Eye (tissue), 1 donor: ENCODE data around the gene SORBS2.
"Not testable (repeated sequence)": the region's sequence is repeated elsewhere in the genome, so short reads cannot be mapped to it uniquely, and the experiment has no call there.

Source experiments
- DNase-seq: peaks from one replicate; pipeline ENCODE4 v3.0.0-alpha.2; 2015

SORBS2 gene

DNA sequence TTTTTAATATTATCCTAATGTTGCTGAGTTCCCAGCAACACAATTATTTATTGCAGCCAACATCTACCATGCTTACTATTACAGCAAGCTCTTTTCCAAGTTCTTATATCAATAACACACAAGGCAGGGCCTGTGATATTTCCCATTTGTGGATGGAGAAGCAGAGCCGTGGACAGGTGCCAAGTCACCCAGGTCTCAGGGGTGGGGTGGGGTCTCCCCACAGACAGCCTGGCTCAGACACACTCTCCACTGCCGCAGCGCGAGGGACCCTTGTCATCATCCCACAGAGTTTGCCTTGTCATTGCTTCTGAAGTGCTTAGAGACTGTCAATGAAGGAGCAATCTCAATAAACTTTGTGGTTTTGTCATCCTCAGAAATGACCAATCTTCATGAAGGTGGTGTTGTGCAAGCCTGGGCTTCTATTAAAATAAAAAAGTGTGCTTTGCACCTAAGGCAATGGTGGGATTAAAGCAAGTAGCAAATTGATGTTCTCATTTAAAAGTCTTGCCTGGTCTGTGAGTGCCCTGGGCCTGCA is 76.1 kb downstream of the SORBS2 start:
- no peak for DNase-seq

DNA sequence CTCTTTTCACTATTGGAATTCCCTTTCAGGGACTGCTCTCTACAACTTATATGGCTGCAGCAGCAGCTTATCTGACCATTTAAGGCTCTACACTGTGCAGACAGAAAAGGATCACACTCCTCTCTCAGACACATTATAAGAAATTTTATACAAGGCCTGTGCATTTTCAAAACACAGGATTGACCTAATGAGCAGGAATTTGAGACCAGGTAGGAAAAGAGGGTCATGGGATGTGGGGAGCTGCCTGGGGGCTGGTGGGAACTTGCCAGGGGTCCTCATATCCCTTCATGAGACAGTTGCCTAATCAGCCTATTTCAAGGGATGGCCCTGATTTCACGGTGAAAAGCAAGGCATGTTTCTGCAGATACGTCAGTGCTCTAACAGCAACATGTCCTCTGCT is 77.1 kb downstream of the SORBS2 start:
- no peak for DNase-seq

DNA sequence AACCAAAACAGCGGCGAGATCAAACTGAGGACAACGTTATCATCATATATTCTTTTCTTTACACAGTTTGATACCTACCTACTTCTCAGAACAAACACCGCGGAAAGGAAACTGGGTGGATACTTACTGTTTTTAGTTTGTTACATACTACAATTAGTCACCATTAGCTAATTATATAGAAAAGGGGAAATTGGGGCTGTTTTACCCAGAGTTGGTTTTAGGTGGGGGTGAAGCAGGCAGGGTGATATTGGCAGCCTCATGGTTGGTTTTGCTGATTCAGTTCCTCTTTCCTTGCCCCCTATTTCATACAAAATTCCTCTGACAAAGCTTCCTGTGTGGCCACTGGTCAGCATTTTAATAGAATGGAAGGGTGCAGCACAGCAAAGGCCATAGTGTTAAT is 77.8 kb downstream of the SORBS2 start:
- no peak for DNase-seq

DNA sequence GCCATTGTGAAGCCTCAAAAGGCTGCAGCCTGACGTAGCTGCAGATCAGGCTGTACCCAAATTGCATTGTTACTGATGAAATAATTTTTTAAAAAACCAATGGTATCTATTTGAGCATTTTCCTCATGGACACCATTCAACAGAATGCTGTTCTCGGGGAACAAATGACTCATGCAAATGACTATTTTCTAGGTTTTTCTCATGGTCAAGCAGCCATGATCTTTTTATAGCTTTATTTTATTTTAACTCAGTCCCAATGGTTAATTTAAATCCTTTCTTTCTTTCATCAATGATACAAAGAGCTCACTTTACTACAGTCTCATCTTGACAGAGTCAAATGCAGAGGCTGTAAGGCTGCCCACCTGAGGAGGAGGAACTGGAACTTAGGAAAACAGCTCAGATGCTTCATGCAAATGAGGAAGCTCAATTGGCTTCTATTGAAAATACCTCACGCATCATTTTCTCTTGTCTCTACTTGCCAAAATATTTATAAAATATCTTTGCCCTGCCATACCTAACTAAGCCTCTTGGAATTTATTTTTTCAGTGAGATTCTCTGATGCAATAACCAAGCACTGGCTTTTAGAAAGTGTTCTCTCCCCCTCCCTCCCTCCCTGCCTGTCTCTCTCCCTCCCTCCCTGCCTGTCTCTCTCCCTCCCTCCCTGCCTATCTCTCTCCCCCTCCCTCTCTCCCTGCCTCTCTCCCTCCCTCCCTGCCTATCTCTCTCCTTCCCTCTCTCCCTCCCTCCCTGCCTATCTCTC is 81.0 kb downstream of the SORBS2 start:
- no peak for DNase-seq

DNA sequence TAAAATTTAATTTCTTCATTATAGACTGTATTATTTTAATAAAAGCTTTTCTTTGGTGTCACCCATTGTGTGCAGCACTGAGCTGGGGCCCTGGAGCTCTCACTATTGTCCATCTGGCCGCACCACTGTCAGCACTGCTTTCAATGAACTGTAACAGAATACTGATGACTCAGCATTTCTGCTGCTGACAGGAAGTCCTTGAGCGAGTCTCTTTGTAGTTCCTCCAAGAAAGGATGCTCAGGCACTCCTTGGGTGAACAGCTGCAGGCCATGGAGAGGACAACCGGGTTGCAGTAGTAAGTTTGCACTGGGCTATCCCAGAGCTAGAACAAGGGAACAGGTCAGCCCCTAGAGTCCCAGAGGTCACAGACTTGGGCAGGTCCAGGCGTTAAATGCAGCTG is 81.6 kb downstream of the SORBS2 start:
- peak; percentile 80 for DNase-seq

DNA sequence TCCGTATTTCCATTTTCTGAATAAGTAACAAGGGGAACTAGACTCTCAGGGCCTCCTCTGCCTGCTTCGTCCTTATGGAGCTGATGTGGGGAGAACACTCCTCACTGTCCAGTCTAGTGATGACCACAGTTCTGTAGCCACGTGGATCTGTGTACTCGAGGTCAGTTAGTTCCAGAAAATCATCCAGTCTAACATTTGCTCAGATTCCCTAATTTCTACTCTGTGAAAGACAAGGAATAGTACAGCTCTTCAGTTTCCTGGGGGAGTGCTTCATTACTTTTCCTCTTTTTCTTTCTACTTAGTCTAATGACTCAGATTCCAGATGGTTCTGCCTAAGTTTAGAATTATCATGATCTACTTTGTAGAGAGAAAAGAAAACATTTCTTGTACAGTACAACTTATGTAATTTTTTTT is 82.6 kb downstream of the SORBS2 start:
- no peak for DNase-seq

DNA sequence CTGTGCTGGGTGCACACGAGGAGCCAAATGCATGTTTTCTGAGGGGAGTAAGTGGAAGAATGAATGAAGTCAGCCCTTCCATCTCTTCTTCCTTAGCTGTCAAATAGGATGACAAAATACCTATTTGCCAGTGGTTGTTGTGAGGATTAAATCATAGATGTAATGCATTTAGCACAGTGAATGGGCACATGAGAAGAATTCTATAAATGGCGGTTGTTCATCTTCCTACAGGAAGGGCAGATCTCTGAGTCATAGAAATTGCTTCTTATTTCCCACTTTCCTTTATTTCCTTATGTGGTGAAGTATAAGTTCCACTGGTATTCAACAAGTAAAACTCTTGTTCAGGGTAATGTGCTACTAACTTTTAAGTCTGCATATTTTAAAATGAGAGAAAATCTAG is 83.1 kb downstream of the SORBS2 start:
- DNase-seq, result no peak

DNA sequence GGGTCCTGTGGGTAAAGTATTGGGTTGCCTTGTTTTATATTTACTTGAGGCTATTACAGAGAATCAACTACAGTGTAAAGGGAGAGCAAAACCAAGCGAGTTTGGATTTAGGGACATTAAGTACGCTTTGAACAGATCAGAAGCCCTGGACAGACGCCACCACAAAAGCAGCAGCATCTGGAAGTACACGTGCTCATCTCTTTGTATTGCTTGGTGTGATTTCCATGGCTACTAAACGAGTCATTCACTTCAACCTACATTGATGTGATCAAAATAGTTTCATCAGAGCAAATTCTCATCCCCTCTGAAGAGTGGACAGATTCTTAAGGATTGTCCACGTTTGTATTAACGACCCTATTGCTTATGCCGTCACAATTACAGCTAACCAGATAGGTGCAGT is 85.1 kb downstream of the SORBS2 start:
- DNase-seq, result peak; percentile 87

DNA sequence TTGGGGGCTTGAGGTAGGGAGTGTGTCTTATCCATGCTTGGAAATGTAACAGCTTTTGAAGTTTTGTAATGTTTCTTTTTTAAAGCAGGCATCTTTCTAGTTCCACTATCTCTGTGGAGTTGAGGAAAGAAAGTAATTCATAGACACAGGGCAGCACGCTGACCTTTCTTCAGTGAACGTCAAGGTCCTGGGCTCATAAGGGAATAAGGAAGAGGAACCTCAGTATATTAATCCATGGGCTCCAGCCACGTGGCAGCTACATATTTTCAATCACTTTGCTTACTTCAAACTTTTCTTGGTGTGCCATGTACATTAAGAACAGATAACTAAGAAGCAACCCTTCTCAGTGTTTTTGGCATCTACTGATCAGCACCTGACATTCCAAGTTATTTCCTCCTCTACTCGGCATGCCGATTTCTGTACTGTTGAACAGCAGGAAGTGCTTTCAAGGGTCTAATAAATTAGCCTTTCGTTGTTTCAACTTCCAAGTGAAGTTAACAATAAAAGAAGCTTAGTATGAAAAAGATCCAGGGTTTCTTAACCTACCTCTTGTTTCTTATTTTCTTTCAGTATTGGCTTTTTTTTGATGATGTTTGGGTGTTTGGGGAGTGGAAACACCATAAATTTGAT is 88.2 kb downstream of the SORBS2 start:
- no peak for DNase-seq

DNA sequence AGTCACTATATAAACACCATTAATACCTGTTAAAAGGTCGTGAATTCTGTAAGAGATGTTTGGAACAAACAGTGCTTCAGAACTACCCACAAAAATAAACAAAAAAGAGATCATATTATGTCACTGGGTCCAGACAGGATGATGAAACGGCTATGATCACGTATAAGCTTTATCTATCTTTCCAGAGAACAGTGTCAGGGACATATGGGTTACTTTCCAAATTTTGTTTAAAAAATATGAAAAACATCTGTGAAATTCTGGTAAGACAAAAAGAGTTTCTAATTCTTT is 90.0 kb downstream of the SORBS2 start:
- no peak for DNase-seq

DNA sequence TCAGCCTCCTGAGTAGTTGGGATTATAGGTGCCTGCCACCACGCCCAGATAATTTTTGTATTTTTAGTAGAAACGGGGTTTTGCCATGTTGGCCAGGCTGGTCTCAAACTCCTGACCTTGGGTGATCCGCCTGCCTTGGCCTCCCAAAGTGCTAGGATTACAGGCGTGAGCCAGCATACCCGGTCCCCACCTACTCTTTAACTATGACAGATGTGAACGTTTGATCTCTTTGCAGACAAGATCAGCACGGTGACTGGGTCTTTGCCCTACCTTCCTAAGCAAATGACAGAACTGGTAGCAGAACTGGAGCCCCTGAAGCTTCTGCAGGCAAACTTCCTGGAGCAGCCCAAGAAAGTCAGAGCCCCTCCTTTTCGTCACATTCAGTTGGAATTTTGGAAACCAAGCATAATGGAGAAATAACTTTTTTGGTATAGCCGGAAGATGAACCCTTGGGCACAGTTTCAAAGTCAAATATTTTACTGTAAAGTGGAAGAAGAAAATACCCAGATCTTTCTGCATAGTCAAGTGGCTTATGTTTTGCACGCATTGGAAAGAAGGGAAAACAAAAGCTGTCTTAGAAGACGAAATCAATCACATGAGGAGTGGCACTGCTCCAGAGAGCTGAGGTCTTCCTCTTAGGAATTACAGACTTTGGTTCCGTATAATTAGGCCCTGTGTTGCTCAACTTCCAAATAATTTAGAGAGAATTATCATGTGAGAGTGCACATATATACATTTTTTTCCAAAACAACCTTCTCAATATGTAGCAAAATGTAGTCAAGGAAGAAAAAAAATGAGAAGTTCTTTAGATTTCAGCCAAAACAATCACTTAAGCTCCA is 90.6 kb downstream of the SORBS2 start:
- peak; percentile 76 for DNase-seq

DNA sequence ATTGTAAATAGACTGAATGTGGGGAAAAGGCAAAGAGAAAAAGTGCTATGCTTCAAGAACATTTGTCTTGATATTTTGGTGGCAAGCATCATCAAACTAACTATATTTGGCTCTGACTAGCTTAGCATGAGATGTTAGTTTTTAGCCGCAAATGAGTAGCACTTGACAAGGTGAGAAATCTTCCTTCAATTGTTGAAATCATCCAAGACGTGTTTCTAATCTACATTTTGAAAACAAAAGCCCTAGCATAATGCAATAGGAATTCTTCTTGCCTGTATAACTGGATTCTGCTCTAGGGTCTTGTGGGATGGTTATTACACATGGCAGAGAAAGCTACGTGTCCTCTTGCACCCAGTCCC is 92.5 kb downstream of the SORBS2 start:
- DNase-seq, result no peak

DNA sequence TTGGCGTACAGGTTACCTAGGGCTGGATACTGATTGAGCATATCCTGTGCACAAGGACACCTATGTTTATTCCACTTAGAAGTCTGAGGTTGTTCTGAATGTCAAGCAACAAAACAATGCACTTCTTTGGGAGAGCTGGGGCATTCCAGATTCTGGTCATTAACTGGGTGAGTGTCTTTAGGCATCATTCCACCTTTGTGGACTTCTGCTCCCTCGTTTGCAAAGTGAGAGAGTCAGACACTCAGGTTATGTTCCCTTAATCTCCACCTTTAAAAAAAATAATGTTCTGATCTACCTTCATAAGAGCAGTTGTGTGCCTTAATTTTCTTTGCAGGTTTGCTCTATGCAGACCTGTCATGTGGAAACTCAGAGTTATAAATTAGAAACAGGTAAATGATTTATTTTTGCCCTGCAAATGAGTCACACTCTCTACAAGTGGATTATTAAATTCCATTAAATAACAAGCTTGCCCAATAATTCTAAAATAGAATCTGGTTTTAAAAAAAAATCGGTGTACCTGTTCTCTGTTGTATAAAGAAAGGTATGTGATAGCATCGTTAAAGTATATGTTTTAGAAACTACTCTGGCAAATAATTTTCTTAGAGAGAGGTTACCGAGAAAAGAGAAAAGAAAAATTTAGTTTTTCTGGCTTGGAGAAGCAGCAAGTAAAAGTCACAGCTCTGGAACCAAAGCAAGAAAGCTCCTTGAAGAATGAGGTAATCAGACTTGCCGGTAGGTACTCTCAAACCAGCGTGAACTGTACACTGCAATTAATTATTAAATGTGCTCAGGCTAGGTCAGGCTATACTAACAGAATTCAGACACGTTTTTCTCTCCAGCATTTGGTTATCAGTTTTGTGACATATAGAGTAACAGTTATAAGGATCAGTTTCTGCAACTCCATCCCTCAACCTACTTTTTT is 93.2 kb downstream of the SORBS2 start:
- peak; percentile 64 for DNase-seq

DNA sequence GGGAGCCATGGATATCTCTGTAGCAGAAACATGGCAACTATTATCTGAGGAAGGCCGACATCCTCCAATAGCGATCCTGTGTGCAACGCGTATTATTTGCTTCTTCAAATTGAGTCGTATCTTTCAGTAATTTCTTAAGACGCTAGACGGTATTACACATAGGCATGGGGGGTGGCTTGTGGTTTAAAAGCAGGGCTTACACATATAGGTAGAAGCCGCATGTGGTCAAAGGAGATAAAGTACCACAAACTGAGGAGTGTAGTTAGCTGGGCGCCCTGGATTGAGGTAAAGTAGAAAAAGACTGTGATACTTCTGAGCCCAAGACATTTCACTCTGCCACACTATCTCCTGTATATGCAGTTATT is 94.6 kb downstream of the SORBS2 start:
- DNase-seq, result no peak

DNA sequence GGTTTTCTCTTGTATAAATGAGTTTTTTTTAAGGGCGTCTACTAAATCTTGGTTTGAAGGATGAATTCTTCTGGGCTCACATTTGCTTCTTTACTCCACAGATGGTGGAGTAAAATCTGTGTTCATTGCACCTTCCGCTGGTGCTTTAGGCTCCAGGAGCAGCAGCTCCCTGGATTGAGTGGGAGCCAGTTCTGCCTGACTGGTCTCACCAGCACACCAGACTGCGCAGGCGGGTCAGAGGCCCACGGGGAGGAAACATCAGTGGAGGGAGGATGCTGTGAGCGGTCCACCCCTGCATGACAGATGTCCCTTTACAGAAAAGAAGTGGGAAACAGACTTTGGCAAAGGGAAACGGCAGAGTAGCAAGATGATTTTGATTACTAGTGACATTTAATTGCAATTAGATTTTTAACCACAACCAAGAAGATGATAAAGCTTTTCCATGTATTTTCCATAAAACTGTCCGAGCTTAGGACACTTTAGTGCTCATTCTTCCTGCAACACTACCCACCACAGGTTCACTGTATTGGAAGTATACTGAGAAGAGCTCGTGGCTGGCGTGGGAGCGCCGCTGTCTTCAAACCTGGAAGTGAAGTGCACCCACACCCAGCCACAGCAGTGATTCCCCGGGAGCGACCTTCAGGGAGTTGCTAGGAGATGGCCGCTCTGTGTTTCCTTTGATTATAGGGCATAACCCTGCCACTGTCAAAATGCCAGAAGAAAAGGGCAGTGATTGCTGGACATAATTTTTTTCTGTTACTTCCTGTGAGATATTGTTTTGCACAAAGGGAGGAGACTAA is 95.2 kb downstream of the SORBS2 start:
- DNase-seq, result peak; percentile 73

DNA sequence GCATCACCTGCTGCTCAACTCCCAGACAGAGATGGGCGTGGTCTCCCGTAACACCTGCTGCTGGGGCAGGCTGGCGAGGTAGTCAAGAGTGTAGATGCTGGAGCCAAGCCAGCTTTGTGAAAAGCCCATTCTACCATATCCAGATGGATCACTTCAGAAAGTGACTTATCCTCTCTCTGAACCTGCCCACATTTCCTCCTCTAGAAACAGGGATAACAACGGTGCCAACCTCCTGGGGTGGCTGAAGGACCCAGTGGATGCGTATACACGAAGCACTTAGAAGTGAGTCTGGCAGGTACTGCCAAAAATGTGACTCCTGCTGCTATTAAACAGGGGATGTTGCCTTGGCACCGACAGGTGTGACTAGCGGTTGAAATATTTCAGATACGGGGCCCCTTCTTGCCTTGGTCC is 95.8 kb downstream of the SORBS2 start:
- DNase-seq, result no peak

DNA sequence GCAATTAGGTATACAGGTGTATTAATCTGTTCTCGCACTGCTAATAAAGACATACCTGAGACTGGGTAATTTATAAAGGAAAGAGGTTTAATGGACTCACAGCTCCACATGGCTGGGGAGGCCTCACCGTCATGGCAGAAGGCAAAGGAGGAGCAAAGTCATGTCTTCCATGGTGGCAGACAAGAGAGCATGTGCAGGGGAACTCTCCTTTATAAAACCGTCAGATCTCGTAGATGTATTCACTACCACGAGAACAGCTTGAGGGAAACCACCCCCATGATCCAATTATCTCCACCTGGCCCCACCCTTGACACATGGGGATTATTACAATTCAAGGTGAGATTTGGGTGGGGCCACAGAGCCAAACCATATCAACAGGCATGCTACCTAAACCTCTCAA is 97.5 kb downstream of the SORBS2 start:
- not testable (repeated sequence) for DNase-seq

DNA sequence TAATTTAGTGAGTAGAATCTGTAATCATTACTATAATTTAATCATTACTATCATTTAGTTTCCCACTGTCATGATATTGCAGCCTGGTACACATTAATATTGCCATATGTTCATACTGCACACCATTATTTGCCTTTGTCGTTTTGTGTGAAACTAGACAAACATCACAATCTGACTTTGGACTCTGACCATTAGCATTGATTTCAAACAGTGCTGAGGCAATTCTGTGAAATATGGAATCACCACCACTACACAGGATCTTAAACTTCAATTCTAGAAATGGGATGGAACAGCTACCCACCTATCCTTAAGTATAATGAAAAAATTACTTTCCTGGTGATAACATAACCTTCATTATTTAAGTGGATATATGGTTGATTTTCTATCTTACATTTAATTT is 98.3 kb downstream of the SORBS2 start:
- no peak for DNase-seq

DNA sequence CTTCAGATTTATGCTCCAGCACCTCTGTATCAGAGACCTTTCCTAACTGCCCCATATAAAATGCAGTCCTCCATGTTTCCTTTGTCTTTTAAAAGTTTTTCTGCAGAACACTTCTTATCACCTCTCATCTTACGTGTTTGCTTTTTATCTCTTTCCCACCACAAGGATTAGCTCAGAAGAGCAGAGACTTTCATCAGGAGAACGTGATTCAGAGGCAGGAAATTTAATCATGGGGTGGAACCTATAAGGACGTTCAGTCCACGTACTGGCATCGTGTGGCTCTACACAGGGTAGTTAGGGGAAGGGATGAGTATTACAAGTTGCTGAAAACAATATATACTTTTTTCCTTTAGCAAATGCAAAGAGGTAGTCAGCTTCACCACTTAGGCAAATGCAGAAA is 98.7 kb downstream of the SORBS2 start:
- no peak for DNase-seq

DNA sequence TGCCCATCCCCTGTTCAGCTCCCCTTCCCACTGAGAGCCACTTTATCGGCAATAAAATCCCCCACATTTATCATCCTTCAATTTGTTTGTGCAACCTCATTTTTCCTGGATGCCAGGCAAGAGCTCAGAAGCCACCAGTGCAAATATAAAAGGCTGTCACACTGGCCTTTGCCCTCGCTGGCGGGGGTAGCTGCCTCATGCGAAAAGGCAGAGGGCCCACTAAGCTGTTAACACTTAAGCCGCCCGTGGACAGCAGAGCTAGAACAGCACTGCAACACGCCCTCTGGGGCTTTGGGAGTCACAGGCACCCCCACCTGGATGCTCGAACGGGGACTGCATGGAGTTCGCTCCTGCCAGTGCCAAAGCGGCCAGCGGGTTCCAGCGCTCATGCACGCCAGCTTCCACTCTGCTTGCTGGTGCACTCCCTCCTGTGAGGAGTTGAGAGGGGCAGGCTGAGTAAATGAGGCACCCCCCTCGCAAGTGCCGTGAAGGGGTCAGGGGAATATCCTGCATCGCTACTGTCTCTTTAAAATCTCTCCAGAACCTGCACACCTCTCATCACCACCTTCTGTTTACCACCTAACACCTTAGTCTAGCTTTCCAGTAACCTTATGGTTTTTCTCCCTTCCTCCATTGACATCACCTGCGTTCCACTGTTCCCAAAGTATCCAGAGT is 99.5 kb downstream of the SORBS2 start:
- no peak for DNase-seq

DNA sequence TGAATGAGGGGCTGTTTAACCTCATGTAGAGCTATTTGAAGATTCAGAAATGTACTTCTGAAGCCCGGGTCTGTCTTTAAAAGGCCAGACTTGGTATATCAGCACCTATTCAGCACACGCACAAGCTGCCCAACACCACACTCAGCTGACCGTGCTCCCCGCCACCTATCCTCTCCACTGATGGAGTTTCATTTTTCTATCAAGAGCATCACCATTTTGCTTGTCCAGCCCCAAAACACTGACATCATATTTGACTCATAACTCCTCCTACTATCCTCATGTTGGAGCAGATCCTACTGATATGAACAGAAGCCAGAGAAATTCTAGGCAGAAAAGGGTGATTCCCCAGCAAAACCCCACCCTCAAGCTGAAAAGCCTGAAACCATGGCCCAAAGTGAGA is 100.3 kb downstream of the SORBS2 start:
- no peak for DNase-seq
